ENCODE measurements around the gene TRIM24.

TRIM24 gene

DNA sequence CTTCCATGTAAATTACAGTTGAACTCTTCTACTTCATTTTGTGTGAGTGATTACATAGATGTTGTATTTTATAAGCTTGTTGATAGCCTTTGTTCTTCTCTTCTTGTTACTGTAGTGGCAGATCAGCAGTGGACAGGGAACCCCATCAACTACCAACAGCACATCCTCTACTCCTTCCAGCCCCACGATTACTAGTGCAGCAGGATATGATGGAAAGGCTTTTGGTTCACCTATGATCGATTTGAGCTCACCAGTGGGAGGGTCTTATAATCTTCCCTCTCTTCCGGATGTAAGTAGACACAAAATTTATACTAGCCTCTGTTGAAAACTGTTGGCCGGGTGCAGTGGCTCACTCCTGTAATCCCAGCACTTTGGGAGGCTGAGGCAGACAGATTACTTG lies 110.7 kb downstream of the TRIM24 start:
- TF ChIP-seq CTCF (IDR thresholded peaks at IDR 0.05) (no peak), ZFX (IDR thresholded peaks at IDR 0.05; ENCODE audit: borderline replicate concordance) (no peak)
- H3K27ac ChIP-seq: no peak overlapping the region

DNA sequence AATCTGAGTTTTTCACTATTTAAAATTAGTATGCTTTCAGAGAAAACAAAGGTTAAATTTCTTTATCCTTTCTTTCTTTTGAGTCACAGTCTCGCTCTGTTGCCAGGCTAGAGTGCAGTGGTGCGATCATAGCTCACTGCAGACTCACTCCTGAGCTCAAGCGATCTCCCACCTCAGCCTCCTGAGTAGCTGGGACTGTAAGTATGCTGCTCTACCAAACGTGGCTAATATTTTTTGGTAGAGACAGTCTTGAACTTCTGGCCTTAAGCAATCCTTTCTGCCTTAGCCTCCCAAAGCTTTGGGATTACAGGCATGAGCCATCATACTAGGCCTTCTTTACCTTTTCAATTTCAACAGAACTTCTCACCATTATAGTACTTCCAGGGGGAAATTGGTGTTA lies 113.7 kb downstream of the TRIM24 start:
- H3K27ac ChIP-seq: 0 out of 2 replicates have a peak overlapping the region, but pooled peaks have one; percentile 0
- no peak for TF ChIP-seq ZFX (IDR thresholded peaks at IDR 0.05; ENCODE audit: borderline replicate concordance)
- TF ChIP-seq CTCF (IDR thresholded peaks at IDR 0.05): no peak

- no peak overlapping the region; the same call in 1 of the 2 replicates for H3K27ac ChIP-seq
- TF ChIP-seq CTCF (IDR thresholded peaks at IDR 0.05) (no peak), ZFX (IDR thresholded peaks at IDR 0.05; ENCODE audit: borderline replicate concordance) (no peak)
Observed at GRCh38 chr7:138575897-138576428, 115.9 kb downstream of the TRIM24 start.

- no peak overlapping the region for H3K27ac ChIP-seq
Observed at GRCh38 chr7:138579136-138579535, 119.1 kb downstream of the TRIM24 start.

GRCh38 chr7:138579671-138580070 lies 119.6 kb downstream of the TRIM24 start:
- TF ChIP-seq CTCF (IDR thresholded peaks at IDR 0.05) (no peak), ZFX (IDR thresholded peaks at IDR 0.05; ENCODE audit: borderline replicate concordance) (no peak)
- no peak overlapping the region for H3K27ac ChIP-seq

More at GRCh38 chr7:138579136-138579535, 119.1 kb downstream of the TRIM24 start:
- no peak for TF ChIP-seq CTCF (IDR thresholded peaks at IDR 0.05)
- no peak for TF ChIP-seq ZFX (IDR thresholded peaks at IDR 0.05; ENCODE audit: borderline replicate concordance)

DNA sequence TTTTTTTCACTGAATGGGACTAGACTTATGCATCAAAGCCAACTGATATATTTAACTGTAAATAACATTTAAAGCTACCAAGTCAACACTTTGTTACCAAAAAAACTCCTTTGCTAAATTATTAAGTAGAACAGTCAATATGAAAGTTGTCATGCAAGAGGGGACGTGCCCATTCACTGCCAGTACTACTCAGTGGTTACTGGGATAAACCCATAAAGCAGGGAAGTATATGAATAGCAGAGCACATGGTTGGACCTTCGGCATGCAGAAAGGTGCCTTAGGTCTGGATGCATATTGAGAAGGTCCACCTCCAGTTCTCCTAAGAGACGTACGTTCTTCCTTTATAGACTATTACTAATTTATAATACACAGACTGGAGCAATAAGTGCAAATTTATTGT lies 121.0 kb downstream of the TRIM24 start:
- TF ChIP-seq ZFX (IDR thresholded peaks at IDR 0.05; ENCODE audit: borderline replicate concordance) (no peak), CTCF (IDR thresholded peaks at IDR 0.05) (no peak)
- H3K27ac ChIP-seq: no peak overlapping the region

- TF ChIP-seq ZFX (IDR thresholded peaks at IDR 0.05; ENCODE audit: borderline replicate concordance): no peak
- H3K27ac ChIP-seq: no peak overlapping the region
Observed at GRCh38 chr7:138584283-138584682, 124.2 kb downstream of the TRIM24 start.

GRCh38 chr7:138584696-138585095 lies 124.6 kb downstream of the TRIM24 start:
- H3K27ac ChIP-seq: no peak overlapping the region
- TF ChIP-seq CTCF (IDR thresholded peaks at IDR 0.05): no peak
- TF ChIP-seq ZFX (IDR thresholded peaks at IDR 0.05; ENCODE audit: borderline replicate concordance): no peak

Data from 22Rv1 (cell line).